Testis (tissue), 3 donors: Measurements from ENCODE around the gene ZNF70. TPM values are rescaled to one million over a fixed set of nuclear protein-coding genes. Genes with fewer than 3 reads are reported as not detected.

ENCODE experiments used
- DNase-seq: peaks from one replicate; pipeline ENCODE4 v3.0.0-alpha.2; 2019
- H3K27ac ChIP-seq, 2 donors: fragments of 200-600 bp; sonication (generic); one replicate each; pipeline ENCODE4 v1.5.1; 2019
- H3K27me3 ChIP-seq: fragments of 200-600 bp; sonication (generic); one replicate; pipeline ENCODE4 v1.5.1; 2019
- H3K36me3 ChIP-seq: fragments of 200-600 bp; sonication (generic); one replicate; pipeline ENCODE4 v1.5.1; 2017; ENCODE audit warnings: low read depth; ENCODE audit errors: missing control alignments
- H3K4me1 ChIP-seq: fragments of 200-600 bp; sonication (generic); one replicate; pipeline ENCODE4 v1.5.1; 2019
- H3K4me3 ChIP-seq, 2 donors: fragments of 200-600 bp; sonication (generic); one replicate each; pipeline ENCODE4 v1.5.1; 2017 to 2019
- H3K9me3 ChIP-seq: fragments of 200-600 bp; sonication (generic); one replicate; pipeline ENCODE4 v1.5.1; 2017
- POLR2A ChIP-seq: fragments of 450-650 bp; IDR thresholded peaks from one replicate; pipeline ENCODE4 v1.6.1; 2017; ENCODE audit warnings: antibody characterized with exemption, mild to moderate bottlenecking, moderate library complexity
- WGBS, 2 donors: methylation state at CpG; one replicate each; pipeline ENCODE4 v1.1.5; 2018; 5-methylcytosine and 5-hydroxymethylcytosine counted together
- intact Hi-C: fragments of 100-400 bp; cut with DNase I; formaldehyde crosslinking; loops from one replicate; pipeline ENCODE4 v1.15.1; 2023; ENCODE audit warnings: low total_unique reads
- polyA plus RNA-seq: library from polyadenylated mRNA; stranded (reverse); fragments of 350-450 nt; fragmentation: Illumina TruSeq; extraction: RNeasy Lipid Tissue Mini Kit (QIAGEN cat#74804); gene quantifications from one replicate; pipeline ENCODE4 v1.2.3, GENCODE V29; 2014; ENCODE audit warnings: low read depth, low replicate concordance; ENCODE audit not compliant: insufficient read depth
- total RNA-seq, 2 donors: library from RNA; depleted of rRNA; stranded (reverse); fragments of >200 nt; gene quantifications; one replicate each; pipeline ENCODE4 v1.2.3, GENCODE V29; 2016
- TF ChIP-seq, protein P1 (sequence below), 3 experiments: fragments of 450-650 bp in 2 of 3; fragments of 200-600 bp in 1 of 3; sonication (generic) in 1 of 3; IDR thresholded peaks; one replicate each; pipeline ENCODE4 v1.5.1; 2016 to 2019; ENCODE audit warnings: antibody characterized with exemption in 3 of 3, mild to moderate bottlenecking in 2 of 3, moderate library complexity in 1 of 3

ZNF70 gene
- total and polyA plus RNA-seq, 3 donors from 2014 or later: 2.9 to 8.7 (median 7.2) TPM

DNA sequence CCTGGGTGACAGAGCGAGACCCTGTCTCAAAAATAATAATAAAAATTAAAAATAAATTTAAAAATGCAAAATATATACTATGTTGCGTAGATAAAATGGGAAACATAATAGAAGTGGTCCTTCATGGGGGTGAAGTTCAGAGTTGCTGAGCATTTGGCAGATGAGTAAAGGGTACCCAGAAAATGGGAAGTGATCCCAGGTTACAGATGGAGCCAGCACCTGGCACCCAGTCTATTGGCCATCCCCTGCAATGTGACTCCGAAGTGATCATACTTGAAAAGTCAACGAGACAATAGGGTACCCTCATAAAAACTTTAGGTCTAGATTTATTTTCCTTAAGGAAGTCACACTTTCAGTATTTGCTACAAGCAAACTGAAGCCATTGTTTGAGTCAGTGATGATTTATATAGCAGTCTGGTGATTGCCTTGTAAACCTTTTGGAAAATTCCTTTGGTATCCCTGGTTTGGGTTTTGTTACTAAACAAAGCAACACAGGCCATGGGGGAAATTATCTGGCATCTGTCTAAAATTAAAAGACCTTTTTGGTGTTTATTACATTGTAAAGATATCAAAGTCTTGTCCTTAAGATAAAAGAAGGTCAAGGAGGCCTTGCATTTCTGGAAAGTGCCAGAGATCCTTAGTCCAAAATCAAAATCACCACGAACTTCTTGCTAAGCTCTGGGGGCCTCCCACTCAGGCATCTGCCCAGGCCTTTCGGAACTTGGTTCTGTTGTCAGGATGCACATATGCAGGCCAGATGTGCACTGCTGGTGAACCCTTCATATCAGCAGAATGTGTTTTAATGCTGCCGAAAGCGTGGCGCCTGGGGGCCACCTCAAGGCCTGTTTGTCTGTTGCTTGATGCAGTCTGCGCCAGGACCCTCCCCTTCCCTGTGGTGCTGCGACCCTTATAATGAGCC is 40.2 kb upstream of the ZNF70 start:
- Histone ChIP-seq H3K4me3 (no peak overlapping the region), H3K27ac (no peak overlapping the region), H3K4me1 (peaks cover 50% of the 10 kb centered on the region), H3K36me3 (no peaks in the 10 kb centered on the region), H3K9me3 (no peaks in the 10 kb centered on the region), H3K27me3 (no peaks in the 10 kb centered on the region)
- TF ChIP-seq, protein P1, sequence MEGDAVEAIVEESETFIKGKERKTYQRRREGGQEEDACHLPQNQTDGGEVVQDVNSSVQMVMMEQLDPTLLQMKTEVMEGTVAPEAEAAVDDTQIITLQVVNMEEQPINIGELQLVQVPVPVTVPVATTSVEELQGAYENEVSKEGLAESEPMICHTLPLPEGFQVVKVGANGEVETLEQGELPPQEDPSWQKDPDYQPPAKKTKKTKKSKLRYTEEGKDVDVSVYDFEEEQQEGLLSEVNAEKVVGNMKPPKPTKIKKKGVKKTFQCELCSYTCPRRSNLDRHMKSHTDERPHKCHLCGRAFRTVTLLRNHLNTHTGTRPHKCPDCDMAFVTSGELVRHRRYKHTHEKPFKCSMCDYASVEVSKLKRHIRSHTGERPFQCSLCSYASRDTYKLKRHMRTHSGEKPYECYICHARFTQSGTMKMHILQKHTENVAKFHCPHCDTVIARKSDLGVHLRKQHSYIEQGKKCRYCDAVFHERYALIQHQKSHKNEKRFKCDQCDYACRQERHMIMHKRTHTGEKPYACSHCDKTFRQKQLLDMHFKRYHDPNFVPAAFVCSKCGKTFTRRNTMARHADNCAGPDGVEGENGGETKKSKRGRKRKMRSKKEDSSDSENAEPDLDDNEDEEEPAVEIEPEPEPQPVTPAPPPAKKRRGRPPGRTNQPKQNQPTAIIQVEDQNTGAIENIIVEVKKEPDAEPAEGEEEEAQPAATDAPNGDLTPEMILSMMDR (IDR thresholded peaks at IDR 0.05): no peak
- no peak for TF ChIP-seq POLR2A
- DNase-seq: peak; percentile 52
- WGBS, 2 donors: 45 to 59% methylated on average over 11 of the region's 11 CpGs
- intact Hi-C loops: no loop called here

DNA sequence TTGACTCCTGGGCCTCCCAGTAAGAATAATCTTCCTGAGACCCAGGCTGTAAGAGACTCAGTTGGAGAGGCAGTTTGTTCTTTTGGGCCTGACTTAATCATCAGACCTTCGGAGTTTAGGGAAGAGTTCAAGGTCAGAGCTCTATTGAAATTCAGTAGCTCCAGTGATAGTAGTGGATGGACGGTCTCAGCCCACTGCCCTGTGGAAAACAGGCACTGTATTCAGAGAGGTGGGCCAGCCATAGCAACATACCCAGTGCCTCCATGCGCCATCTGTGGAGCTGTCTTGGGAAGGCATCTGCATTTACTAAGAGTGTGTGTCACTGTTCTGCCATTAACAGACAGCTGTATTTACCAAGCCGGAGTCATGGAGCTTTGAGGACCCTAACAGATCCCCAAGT is 38.7 kb upstream of the ZNF70 start:
- peak overlapping the region in 1 of 2 donors; percentile 53 for H3K27ac ChIP-seq
- no peak overlapping the region for H3K4me3 ChIP-seq
- intact Hi-C loops: no loop called here
- 43 to 44% methylated on average over 1 to 4 of the region's 4 CpGs for WGBS, 2 donors
- no peak for DNase-seq
- no peaks in the 10 kb centered on the region for H3K9me3 ChIP-seq
- no peaks in the 10 kb centered on the region for H3K36me3 ChIP-seq
- peaks cover 50% of the 10 kb centered on the region for H3K4me1 ChIP-seq
- H3K27me3 ChIP-seq: no peaks in the 10 kb centered on the region
- TF ChIP-seq POLR2A: no peak
- TF ChIP-seq, protein P1 (IDR thresholded peaks at IDR 0.05): no peak

DNA sequence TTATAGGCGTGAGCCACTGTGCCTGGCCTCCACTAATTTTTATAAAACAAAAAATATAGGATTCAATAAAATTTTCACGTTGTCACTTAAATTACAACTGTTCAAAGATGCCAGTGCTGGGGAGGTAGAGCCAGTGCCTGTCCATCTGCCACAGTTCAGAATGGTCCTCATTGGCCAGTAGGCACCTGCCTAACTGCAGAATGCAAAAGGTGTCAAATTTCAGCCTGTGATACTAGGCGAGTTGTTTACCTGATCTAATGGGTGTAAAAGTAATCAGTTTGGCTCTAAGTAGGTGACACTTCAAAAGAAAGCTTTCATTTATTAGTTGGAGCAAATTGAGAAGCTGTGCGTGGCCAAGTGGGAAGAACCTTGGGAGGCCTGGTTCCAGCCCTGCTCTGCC is 38.2 kb upstream of the ZNF70 start:
- Histone ChIP-seq H3K9me3 (no peaks in the 10 kb centered on the region), H3K27me3 (no peaks in the 10 kb centered on the region), H3K36me3 (no peaks in the 10 kb centered on the region), H3K27ac (peak overlapping the region in 1 of 2 donors; percentile 53), H3K4me1 (peaks cover 50% of the 10 kb centered on the region), H3K4me3 (no peak overlapping the region)
- DNase-seq: no peak
- 70% methylated on average over 4 of the region's 4 CpGs for WGBS, 2 donors
- TF ChIP-seq, protein P1 (IDR thresholded peaks at IDR 0.05): no peak
- TF ChIP-seq POLR2A: no peak
- intact Hi-C loops: no loop called here

DNA sequence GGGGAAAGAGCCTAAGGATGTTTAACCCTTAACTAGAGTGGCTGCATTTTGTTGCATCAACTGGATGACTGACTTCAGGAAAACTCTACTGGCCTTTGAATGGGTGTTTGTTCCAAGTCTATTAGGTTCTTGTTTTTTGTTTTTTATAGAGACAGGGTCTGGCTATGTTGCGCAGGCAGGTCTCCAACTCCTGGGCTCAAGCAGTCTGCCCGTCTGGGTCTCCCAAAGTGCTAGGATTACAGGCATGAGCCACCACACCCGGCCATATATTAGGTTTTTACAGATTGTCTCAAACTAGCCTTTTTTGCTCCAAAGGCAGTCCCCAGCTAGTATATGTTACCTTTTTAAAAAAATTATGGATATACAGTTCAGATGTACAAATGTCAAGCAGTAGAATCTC is 37.0 kb upstream of the ZNF70 start:
- TF ChIP-seq POLR2A: no peak
- TF ChIP-seq, protein P1 (IDR thresholded peaks at IDR 0.05): no peak
- no peaks in the 10 kb centered on the region for H3K27me3 ChIP-seq
- WGBS, 2 donors: 37 to 38% methylated on average over 3 of the region's 3 CpGs
- no peak for DNase-seq
- peaks cover 50% of the 10 kb centered on the region for H3K4me1 ChIP-seq
- H3K9me3 ChIP-seq: no peaks in the 10 kb centered on the region
- peak overlapping the region; percentile 97 for H3K4me3 ChIP-seq
- H3K36me3 ChIP-seq: no peaks in the 10 kb centered on the region
- H3K27ac ChIP-seq: peak overlapping the region; percentile 99 to 100
- intact Hi-C loops: no loop called here

DNA sequence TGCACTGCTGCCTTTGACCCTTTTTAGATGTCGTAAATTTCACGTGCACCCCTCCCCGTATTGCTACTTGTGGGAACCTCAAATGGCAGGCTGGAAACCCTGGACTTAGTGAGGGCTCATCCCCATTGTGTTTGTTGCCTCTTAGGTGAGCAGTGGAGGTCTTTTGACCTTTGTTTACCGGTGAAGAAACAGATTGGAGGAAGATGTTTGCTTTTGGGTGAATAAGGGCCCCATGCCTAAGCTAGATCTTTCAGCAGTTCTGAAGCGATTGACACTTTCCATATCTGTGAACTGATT is 36.6 kb upstream of the ZNF70 start:
- no peak for DNase-seq
- H3K4me1 ChIP-seq: peaks cover 50% of the 10 kb centered on the region
- 0 to 2% methylated on average over 5 of the region's 5 CpGs for WGBS, 2 donors
- H3K36me3 ChIP-seq: no peaks in the 10 kb centered on the region
- intact Hi-C loops: no loop called here
- no peaks in the 10 kb centered on the region for H3K27me3 ChIP-seq
- no peaks in the 10 kb centered on the region for H3K9me3 ChIP-seq
- peak overlapping the region; percentile 99 to 100 for H3K27ac ChIP-seq
- H3K4me3 ChIP-seq: peak overlapping the region; percentile 97
- TF ChIP-seq, protein P1 (IDR thresholded peaks at IDR 0.05): no peak
- no peak for TF ChIP-seq POLR2A
